Keratinocyte (primary cell): Measurements from ENCODE around the gene CCDC61.

Experiments
- EZH2 ChIP-seq: IDR thresholded peaks from one replicate; pipeline ENCODE4 v1.6.1; 2012; ENCODE audit warnings: inconsistent platforms, mild to moderate bottlenecking, low read length, moderate library complexity
- TF ChIP-seq, protein P1 (sequence below), 3 experiments: IDR thresholded peaks in 1 of 3; conservative IDR thresholded peaks in 1 of 3; optimal IDR thresholded peaks in 1 of 3; 2 replicates in 2 of 3; 3 replicates in 1 of 3; pipeline versions ENCODE3 to v1.5.1; 2011; ENCODE audit warnings: low read length in 3 of 3, mild to moderate bottlenecking in 3 of 3, moderate library complexity in 2 of 3, control low read depth in 1 of 3, inconsistent platforms in 1 of 3; ENCODE audit not compliant: insufficient read depth in 2 of 3; ENCODE audit errors: extremely low read depth in 1 of 3

DNA sequence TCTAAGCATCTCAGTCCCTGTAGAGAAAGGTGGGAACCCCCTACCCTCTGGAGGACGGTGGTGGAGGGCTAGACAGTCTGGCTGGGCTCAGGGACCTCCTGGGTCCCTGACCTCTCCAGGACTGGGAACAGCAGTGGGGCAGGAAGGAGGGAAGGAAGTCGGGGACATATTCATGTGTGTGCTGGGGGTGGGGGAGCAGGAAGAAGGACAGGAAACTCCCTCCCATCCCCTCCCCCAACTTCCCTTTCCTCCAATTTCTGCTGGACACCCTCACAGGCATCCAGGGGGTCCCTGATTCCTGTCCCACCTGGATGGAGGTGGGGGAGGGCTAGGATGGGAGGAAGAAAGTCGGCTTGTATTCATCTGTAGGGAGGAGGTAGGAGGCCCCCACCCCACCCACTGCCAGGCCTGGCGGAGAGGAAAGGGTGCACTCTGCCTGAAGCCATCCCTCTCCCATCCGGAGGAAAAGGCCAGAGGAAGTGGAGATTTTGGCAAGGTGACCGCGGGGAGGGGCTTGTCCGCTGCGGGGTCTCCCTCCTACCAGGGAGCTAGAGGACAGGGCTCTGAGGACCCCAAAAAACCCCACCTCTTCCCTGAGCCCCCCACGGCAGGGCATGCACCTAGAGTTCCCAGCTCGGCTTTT is 23.9 kb upstream of the CCDC61 start:
- TF ChIP-seq, protein P1, sequence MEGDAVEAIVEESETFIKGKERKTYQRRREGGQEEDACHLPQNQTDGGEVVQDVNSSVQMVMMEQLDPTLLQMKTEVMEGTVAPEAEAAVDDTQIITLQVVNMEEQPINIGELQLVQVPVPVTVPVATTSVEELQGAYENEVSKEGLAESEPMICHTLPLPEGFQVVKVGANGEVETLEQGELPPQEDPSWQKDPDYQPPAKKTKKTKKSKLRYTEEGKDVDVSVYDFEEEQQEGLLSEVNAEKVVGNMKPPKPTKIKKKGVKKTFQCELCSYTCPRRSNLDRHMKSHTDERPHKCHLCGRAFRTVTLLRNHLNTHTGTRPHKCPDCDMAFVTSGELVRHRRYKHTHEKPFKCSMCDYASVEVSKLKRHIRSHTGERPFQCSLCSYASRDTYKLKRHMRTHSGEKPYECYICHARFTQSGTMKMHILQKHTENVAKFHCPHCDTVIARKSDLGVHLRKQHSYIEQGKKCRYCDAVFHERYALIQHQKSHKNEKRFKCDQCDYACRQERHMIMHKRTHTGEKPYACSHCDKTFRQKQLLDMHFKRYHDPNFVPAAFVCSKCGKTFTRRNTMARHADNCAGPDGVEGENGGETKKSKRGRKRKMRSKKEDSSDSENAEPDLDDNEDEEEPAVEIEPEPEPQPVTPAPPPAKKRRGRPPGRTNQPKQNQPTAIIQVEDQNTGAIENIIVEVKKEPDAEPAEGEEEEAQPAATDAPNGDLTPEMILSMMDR (optimal IDR thresholded peaks at IDR 0.05 in 1 of 3, IDR thresholded peaks at IDR 0.05 in 1 of 3, conservative IDR thresholded peaks at IDR 0.05 in 1 of 3; ENCODE audit: extremely low read depth in 1 of 3, insufficient read depth in 2 of 3, low read length in 3 of 3), result no peak
- TF ChIP-seq EZH2, result no peak
